ENCODE data around the gene TDRD12.
"Not testable (repeated sequence)": the region's sequence is repeated elsewhere in the genome, so short reads cannot be mapped to it uniquely, and the experiment has no call there.

Gene TDRD12

DNA sequence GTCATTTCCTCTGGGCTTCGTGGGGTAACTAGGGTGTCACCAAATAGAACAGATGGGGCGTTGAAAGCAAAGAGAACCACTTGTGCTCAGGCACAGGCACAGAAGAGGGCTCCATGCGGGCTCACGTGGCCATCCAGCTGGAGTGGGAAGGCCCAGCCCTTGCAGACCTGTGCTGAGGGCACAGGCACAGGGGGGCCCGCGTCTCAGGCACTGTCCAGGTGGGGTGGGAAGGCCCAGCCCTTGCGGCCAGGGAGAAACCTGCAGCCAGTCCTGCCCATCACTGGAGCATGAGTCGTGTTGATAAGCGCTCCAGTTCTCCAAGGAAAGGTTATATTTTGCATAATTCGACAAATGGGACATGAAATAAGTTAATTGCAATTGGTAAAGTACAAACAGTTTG, 92.5 kb downstream of the TDRD12 start:
- DNase-seq, result no peak

- DNase-seq, result no peak
Measured at GRCh38 chr19:32812571-32812970, 93.0 kb downstream of the TDRD12 start.

DNA sequence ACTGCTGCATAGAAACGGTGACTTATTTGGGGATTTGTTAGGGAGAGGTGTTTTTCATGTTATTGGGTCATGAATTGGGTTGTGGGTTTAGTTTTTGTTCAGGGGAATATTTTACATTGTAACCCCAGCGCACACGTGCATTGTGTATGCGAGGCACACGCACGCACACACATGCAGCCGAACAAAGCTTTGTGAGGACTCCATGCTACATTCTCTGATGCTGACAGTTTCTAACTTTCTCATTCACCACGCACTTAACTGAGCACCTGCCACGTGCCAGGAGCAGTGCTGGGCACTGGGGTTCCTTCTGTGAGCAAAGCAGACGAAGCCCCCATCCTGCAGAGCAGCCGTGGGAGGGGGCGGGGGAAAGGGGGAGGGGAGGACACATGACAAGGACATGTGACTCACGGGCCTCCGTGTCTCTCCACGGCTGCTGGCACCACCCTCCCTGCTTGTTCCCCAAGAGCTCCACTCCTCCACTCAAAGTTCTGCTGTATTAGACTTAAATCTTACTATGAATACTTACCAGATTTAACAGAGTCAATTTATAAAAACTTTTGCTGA, 94.4 kb downstream of the TDRD12 start:
- no peak for DNase-seq

GRCh38 chr19:32814624-32815023, 95.1 kb downstream of the TDRD12 start:
- DNase-seq, result no peak

DNA sequence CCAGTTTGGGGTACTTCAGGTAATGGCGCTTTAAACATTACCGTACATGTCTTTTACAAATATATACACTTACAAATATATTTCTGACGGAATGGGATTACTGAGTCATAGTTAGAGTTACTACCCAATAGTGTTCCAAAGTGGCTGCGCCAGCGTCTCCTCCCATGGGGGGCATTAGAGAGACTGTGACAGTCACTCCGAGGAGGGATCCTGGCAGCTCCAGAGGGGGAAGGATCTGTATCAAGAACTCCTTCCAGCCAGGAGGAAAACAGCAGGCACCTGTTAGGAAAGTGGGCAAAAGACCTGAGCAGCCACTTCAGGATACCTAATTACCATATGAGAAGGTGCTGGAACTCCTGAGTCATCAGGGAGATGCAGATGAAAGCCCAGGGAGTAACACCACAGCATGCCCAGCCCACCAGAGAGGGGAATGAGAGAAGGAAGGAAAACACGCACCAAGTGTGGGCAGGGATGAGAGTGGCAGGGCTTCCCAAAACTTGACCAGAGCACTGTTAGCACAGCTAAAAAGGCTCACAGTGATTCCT, 97.1 kb downstream of the TDRD12 start:
- DNase-seq, result no peak

DNA sequence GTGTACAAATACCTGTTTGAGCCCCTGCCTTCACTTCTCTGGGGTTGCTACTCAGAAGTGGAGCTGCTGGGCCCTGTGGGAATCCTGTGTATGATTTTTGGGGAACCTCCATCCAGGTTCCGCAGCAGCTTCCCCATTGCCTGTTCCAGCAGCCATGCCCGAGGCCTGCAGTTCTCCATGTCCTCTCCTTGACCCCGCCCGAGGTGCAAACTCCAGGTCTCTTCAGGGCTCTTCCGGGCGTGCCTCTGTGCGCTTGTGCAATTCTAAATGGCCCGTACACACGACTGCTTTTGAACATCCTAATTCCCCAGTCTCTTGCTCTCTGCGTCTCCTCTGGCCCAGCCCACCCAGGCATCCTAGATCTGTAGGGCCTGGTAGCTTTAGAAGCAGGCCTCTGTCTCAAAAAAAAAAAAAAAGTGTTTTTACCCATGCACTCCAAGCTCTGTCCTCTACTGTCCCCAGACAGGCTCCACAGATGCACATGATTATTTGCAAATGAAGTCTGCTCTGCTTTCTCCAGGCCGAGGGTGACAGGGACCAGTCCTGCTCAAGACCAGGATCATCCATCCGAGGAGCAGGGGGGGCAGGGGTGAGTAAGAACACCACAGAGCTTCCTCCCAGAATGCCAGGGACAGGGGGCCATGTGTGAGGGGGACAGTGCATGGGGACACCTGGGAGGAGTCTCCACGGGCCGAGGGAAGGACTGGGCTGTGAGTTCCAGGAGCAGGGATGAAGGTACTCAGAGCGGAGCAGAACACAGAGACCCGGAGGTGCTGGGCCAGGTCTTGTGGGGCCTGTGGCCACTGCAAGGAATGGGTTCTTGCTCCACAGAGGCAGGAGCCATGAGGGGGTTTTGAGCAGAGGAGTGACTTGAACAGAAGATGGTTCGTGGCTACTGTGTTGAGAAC, 98.3 kb downstream of the TDRD12 start:
- no peak for DNase-seq

DNA sequence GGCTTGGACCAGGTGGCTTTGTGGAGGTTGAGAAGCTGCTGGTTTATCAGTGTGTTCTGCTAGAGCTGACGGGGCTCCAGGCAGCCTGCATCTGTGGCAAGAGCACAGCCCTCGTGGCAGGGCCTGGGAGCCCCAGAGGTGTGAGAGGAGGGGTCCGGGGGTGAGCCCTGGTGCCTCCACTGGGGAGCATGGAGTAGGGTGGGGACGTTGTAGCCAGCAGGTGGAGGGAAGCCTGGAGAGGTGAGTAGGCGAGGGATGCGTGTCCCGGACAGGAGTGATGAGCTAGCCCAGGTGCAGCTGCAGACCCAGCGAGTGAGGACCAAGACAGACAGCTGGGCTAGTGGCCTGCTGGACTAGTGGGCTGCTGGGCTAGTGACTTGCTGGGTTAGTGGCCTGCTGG, 99.0 kb downstream of the TDRD12 start:
- no peak for DNase-seq

DNA sequence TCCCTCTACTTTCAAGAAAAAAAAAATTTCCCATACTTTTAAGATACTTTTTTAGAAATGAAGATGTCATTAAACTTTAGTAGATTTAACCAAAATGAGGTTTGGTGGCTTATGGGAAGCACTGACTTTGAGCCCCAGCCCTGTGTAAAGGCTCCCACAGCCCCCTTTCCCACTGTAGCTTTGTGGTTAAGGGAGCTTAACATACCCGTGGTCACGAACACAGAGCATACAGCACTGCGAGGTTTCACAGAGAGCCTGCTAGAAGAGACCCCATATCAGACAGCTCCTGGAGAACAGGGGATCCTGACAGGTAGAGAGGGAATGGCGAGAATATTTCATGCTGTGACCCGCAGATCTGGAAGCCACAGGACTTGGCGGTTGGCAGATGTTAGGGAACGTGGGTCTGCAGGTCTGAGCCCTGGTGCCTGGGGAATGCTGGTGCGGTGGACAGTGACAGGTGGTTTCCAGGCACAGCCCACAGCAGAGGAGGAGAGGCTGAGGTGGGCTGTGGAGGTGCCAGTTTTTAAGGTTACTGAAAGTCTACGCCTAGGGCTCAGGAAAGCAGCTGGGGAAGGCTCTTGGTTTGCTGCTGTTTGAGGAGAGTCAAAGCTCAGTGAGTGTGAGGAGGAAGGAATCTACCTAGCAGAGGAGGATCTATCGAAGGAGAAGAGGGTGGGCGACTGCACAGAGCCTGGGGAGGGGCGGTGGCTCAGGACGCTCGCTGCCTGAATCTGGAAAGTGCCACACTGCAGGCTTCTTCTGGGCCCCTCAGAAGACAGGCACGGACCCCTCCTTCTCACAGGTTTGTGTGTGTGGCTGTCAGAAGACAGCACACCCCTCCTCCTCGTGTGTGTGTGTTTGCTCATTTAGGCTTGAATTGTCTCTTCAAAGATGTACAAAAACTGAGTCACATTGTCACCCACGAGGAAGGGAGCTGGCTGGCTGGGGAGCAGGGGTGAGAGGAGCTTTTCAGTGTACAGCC, 100.1 kb downstream of the TDRD12 start:
- no peak for DNase-seq

DNA sequence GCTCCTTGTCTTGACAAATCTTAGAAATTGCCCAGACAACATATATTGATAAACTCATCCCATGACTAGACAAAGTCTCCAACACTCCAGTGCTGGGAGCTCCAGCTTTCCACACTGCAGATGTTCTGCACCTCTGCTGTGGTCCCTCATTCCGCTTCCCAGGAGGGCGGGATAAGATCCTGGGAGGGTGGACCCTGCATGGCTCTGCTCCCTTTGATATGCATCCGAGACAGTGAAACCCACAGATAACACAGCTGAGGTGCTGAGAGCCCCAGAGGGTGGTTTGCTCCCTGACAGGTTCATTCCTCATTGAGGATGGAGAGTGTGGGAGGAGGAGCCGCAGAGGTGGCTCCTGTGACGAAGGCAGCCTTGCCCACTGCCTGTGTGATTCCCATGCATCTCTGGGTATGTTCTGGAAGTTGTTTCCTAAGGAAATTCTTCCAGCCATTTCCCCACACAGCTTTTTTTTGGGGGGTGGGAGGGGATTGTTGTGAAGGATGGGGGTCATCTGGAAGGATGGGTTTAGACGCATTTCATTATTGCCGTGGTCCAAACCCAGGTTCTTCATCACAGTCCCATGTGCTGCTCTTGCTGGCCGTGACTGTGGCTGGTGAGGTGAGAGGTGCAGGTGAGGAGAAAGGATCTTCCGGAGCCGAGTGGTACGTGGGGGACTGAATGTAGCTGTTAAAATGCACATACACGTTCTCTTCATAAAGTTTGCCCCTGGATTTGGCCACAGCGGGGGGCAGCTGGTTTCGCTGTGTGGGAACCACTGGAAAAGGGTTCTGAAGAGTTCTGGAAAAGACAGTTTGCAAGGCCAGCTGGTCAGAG, 103.6 kb downstream of the TDRD12 start:
- DNase-seq, result no peak

GRCh38 chr19:32823747-32824102, 104.2 kb downstream of the TDRD12 start:
- DNase-seq, result no peak

GRCh38 chr19:32824191-32824751, 104.7 kb downstream of the TDRD12 start:
- DNase-seq, result no peak

- DNase-seq, result no peak
Measured at GRCh38 chr19:32824916-32825608, 105.5 kb downstream of the TDRD12 start.

DNA sequence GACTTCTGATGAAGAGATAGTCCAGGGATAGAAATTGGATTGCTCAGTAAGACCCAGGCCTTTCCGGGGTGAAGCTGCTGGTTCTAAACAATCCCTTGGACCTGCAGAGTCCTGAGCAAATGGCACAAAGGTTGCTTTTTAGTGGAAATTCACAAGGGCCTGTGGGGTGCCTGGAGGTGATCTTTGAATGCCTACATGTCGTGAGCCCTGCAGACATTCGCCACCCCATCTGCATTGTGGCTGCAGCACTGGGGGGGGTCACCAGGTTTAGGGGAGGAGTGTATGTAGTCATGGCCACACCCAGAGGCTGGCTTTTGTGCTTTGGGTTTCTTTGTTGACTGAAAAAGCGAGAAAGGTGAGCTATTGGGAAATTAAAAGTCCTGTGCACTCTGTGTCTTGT, 108.6 kb downstream of the TDRD12 start:
- no peak for DNase-seq

GRCh38 chr19:32828643-32829344, 109.2 kb downstream of the TDRD12 start:
- peak; percentile 39 for DNase-seq

DNA sequence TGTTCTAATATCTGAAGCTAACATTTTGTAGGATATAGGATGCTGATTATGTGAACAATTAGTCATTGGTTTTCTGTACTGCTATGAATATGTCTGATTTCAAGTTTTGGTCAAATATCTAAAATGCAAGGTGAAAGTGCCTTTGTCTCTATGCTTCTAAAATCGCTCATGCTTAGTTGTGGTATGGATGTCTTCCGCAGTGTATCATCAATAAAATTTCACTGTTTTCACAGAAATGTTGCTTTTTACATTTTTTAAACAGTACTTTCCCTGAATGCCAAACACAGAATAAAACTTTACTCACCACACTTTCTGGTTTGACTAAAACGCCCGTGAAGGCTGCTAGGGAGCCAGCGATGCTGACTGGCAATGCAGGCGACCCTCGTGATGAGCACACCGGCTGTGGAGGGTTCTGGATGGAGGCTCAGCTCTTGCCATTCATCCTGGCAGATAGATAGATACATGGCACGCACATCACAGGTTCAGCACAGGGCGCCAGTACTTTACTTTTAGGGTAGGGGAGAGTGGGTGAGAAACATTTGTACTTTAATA, 109.9 kb downstream of the TDRD12 start:
- no peak for DNase-seq

DNA sequence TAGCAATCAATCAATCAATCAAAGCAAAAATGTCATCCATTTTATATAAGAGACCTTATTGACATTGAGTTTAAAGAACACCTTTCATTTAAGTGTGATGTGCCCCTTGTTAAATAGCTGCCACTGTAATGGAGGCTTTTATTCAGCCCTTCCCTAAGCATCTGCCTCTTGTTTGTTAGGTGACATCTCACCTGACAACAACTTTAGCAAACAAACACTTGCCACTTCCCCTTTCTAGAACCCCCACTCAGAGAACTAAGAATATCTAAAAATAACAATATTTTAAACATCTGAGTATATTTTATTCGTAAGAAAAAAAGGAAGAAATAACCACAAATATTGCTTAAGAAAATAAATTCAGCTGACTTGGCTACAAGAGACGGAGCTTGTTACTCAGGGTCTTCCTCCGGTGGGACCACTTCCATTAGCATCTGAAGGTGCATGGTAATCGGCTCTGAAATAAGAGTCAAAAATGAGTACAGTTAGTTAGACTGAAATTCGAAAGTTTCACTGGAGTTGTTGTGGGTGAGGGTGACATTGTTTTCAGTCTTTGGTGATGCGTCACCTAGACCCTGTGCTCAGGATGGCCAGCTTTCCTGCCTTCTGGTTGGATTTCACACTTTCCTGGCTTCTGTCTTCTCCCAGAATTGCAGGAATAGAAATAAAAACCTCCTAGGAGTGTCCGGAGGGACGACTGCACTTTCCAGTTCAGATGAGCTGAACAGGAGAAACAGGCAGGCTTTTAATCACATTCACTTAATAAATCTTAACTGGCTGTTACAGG, 110.9 kb downstream of the TDRD12 start:
- no peak for DNase-seq

DNA sequence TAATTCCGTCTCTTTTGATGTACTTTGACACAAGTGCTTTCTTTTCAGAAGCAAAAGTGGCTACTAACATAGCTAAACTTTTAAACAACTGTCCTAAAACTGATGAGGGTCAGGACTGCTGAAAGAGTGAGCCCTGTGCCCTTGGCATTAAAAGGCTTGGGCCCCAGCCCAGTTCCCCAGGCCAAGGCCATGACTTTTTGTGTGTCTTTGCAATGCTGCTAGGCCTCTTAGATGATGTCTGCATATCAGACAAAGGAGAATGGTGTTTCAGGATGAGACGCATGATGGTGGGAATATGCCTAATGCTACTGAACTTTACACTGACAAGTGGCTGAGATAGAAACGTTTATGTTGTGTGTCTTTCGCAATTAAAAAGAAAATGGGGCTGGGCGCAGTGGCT, 112.0 kb downstream of the TDRD12 start:
- no peak for DNase-seq

DNA sequence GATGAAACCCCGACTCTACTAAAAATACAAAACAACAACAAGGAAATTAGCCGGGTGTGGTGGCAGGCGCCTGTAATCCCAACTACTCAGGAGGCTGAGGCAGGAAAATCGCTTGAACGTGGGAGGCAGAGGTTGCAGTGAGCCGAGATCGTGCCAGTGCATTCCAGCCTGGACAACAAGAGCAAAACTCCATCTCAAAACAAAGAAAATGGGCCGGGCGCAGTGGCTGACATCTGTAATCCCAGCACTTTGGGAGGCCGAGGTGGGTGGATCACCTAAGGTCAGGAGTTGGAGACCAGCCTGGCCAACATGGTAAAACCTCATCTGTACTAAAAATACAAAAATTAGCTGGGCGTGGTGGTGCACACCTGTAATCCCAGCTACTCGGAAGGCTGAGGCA, 112.5 kb downstream of the TDRD12 start:
- not testable (repeated sequence) for DNase-seq

DNA sequence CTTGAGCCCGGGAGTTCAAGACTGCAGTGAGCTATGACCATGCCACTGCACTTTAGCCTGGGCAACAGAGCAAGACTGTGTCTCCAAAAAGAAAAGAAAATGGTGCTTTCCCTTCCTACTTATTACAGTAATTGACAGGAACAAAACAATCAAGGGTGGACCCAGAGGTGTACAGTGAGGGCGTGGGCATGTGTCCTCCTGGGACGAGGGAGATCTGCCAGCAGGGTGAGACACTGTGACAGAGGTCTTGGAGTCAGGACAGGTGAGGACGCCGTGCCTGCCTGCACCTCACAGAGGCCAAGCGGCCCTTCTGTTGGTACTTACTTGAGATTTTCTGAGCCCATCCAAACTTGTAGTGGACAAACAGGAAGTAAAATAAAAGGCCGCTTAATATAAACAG, 113.3 kb downstream of the TDRD12 start:
- DNase-seq, result not testable (repeated sequence)

Measured in NCI-H774 (cell line).